RWPE1 (cell line): ENCODE data around the gene ZNF827.

Experiments used
- CTCF ChIA-PET: fragments of 350-600 bp; sonication (Branson Sonifier 250); formaldehyde crosslinking; extraction: SDS; loops from one replicate; lab custom pipeline; 2021; lab: Yijun Ruan, JAX
- POLR2A ChIA-PET: fragments of 400-600 bp; formaldehyde crosslinking; extraction: SDS; loops from one replicate; lab custom pipeline; 2020; ENCODE audit warnings: antibody characterized with exemption; ENCODE audit not compliant: low non-redundant PET; lab: Yijun Ruan, JAX
- DNase-seq: peaks from one replicate; pipeline ENCODE4 v3.0.0; 2012; ENCODE audit warnings: low spot score
- H3K27ac ChIP-seq: fragments of 450-650 bp; 2 replicates; pipeline ENCODE4 v1.5.1; 2017
- TF ChIP-seq, protein P1 (sequence below): fragments of 450-650 bp; conservative IDR thresholded peaks from 2 replicates; pipeline ENCODE4 v1.5.1; 2017; ENCODE audit warnings: low read depth, mild to moderate bottlenecking

ZNF827 gene

DNA sequence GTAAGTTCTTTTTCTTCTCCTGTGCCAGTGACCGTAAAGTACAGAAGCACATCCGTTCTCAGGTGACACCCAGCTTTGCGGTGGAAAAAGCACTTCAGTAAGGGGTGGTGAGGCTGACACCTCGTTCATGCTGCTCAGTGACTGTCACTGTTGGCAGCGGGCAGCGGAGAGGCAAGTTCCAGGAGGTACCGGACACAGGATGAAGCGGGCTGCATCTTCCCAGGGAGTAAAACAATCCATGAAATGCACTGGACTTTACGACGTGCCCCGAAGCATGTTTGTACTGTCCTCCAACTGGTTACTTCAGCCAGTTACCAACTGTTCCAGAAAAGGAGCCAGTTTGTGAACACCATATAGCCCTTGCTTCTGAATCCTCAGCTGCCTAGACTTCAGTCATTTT, 110.7 kb downstream of the ZNF827 start:
- POLR2A ChIA-PET, result no interaction called here
- H3K27ac ChIP-seq, result no peak overlapping the region
- CTCF ChIA-PET, result no interaction called here
- TF ChIP-seq, protein P1, sequence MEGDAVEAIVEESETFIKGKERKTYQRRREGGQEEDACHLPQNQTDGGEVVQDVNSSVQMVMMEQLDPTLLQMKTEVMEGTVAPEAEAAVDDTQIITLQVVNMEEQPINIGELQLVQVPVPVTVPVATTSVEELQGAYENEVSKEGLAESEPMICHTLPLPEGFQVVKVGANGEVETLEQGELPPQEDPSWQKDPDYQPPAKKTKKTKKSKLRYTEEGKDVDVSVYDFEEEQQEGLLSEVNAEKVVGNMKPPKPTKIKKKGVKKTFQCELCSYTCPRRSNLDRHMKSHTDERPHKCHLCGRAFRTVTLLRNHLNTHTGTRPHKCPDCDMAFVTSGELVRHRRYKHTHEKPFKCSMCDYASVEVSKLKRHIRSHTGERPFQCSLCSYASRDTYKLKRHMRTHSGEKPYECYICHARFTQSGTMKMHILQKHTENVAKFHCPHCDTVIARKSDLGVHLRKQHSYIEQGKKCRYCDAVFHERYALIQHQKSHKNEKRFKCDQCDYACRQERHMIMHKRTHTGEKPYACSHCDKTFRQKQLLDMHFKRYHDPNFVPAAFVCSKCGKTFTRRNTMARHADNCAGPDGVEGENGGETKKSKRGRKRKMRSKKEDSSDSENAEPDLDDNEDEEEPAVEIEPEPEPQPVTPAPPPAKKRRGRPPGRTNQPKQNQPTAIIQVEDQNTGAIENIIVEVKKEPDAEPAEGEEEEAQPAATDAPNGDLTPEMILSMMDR, result no peak
- DNase-seq, result no peak

DNA sequence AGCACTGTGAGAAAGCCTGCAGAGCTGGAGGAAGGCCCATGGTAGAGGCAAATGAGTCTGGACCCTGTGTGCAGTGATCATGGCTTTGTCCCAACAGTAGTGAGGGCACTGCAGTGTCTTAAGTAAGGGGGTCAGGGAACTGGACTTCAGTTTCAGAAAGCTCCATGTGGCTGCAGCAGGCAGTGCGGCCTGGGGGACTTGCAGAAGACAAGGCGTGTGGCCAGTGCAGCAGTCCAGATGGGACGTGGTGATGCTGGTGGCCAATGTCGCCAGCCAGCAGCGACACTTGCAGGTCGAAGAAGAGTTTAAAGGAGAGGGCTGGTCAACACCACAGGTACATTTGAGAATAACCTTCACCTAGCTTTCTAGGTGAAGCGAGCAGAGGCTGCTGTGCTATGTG, 113.4 kb downstream of the ZNF827 start:
- CTCF ChIA-PET, result no interaction called here
- DNase-seq, result no peak
- no peak overlapping the region for H3K27ac ChIP-seq
- TF ChIP-seq, protein P1, result no peak
- POLR2A ChIA-PET, result no interaction called here

DNA sequence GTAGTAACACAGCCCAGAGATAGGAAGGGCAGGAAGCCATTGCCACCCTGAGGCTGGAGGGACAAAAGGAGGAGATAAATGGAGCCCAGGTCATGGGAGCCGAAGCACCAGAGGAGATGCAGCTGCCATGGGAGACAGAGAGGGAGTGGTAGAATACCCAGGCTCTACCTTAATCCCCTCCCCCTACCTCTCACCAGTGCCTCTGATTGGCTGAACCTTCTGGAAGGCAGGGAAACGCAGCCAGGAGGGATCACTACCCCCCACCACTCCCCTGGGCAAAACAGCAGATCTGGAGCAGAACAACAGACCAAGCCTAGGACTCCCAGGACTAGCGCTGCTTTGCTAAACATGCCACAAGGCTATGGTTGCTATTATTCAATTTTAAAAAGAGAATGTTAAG, 114.2 kb downstream of the ZNF827 start:
- TF ChIP-seq, protein P1, result no peak
- ChIA-PET CTCF (no interaction called here), POLR2A (no interaction called here)
- no peak overlapping the region for H3K27ac ChIP-seq
- DNase-seq, result no peak

DNA sequence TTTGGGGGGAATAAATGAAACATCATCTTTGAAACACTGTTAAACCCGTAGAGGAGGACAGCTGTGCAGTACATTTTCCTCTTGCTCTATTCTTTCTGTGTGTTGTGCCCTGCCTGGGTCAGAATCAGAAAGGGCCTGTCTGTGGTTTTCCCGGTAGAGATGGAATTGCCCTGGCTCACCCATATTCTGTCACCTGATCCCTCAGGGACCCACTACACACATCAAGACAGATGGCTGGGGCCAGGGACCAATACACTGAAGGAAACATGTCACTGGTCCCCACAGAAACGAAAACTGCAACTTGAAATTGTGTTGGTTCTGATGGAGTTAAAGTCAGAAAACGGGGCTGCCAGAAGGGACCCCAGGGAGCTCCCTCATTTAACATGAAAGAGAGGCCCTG, 114.9 kb downstream of the ZNF827 start:
- no peak for DNase-seq
- no peak overlapping the region for H3K27ac ChIP-seq
- CTCF ChIA-PET, result interaction anchor here (0.7 kb wide), 1 partner anchor 104 kb away, joined by 3 read pairs; no protein-coding TSS in a partner anchor
- TF ChIP-seq, protein P1, result no peak
- POLR2A ChIA-PET, result no interaction called here

DNA sequence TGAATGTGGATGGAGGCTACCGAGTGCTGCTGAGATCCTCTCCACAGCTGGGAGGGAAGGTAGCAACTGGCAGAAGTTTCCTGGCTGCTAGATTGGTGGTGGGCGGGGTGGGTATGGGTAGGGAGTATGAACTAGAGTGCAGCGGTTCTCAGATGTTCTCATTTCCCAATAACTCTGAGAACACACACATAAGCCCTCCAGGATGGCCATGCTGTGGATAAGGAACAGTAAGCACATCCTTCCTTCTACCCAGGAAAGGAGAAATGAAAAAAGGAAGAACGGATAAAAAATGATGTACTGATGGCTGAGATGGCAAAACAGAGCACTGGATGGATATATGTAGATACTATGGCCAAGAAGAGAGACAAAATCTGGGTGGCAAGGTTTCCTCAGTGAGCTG, 116.0 kb downstream of the ZNF827 start:
- ChIA-PET CTCF (interaction anchor here (0.8 kb wide), 1 partner anchor 8 kb away, joined by 3 read pairs; no protein-coding TSS in a partner anchor), POLR2A (no interaction called here)
- no peak overlapping the region for H3K27ac ChIP-seq
- no peak for DNase-seq
- TF ChIP-seq, protein P1, result no peak

DNA sequence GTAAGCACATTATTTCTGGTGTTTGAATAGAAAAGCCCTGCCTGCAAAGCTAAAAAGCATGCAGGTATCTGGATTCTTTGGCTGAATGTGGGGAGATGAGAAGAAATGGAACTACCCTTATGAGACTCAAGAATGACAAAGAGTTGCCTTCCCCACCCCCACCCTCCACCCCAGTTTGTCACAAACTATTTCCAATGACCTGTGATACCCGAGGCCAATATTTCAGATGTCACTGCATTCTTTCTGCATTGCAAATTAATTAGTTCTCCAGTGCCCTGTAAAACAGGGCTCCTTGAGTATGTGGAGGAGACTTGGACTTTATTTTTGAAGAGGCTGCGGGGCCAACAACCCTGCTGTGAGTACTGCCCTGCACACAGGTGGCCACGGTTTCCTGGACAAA, 116.4 kb downstream of the ZNF827 start:
- ChIA-PET CTCF (no interaction called here), POLR2A (no interaction called here)
- H3K27ac ChIP-seq, result no peak overlapping the region
- no peak for DNase-seq
- TF ChIP-seq, protein P1, result no peak

DNA sequence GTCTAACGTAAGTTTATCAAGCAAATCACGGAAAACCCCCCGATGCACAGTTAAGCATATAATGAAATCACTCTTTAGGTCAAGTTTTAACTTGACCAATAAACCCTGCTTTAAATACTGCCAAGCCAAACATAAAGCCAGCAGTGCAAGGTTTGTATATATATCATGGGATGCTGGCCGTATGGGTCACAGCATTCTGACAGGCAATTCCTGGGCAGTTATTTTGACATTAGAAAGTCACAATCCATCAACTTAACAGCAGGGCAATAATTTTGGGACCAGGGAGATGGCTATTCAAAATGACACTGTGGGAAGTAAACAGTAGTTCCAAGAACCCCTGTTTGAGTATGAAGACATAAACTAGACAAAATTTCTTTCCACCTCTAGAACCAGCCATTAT, 116.9 kb downstream of the ZNF827 start:
- no peak for DNase-seq
- CTCF ChIA-PET, result no interaction called here
- POLR2A ChIA-PET, result no interaction called here
- H3K27ac ChIP-seq, result no peak overlapping the region
- TF ChIP-seq, protein P1, result no peak
